HG02884 (cell line): Measurements from ENCODE around the gene EBP.
"Not testable (repeated sequence)": the region's sequence is repeated elsewhere in the genome, so short reads cannot be mapped to it uniquely, and the experiment has no call there.

Experiments used
- ATAC-seq: cut with Tn5 transposase; IDR thresholded peaks from one replicate; pipeline ENCODE4 v1.9.1; 2021; ENCODE audit warnings: mild to moderate bottlenecking, moderate library complexity; ENCODE audit not compliant: unreplicated experiment

EBP gene

GRCh38 chrX:48520976-48521352 lies 644 bp upstream of the EBP start:
- no peak for ATAC-seq

GRCh38 chrX:48522291-48522690 lies 683 bp downstream of the EBP start:
- no peak for ATAC-seq

GRCh38 chrX:48523682-48524081 lies 2.1 kb downstream of the EBP start:
- ATAC-seq: no peak

DNA sequence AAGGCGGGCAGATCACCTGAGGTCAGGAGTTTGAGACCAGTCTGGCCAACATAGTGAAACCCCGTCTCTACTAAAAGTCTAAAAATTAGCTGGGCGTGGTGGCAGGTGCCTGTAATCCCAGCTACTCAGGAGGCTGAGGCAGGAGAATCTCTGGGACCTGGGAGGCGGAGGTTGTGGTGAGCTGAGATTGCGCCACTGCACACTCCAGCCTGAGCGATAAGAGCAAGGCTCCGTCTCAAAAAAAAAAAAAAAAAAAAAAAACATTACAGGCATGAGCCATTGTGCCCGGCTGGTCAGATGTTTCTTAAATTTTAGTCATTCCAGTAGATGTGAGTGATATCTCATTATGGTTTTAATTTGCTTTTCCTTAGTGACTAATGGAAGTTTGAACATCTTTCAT lies 4.2 kb downstream of the EBP start:
- ATAC-seq: not testable (repeated sequence)

DNA sequence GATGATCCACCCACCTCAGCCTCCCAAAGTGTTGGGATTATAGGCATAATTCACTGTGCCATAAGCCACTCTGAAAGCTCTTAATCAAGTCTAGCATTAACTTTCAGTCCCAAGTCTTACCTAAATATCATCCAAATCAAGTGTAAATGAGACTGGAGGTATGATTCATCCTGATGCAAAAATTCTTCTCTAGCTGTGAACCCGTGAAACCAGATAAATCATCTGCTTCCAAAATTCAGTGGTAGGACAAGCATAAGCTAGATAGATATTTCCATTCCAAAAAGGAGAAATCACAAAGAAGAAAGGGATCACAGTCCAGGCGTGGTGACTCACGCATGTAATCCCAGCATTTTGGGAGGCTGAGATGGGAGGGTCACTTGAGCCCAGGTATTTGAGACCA lies 9.1 kb downstream of the EBP start:
- no peak for ATAC-seq

GRCh38 chrX:48531358-48531959 lies 9.9 kb downstream of the EBP start:
- no peak for ATAC-seq

DNA sequence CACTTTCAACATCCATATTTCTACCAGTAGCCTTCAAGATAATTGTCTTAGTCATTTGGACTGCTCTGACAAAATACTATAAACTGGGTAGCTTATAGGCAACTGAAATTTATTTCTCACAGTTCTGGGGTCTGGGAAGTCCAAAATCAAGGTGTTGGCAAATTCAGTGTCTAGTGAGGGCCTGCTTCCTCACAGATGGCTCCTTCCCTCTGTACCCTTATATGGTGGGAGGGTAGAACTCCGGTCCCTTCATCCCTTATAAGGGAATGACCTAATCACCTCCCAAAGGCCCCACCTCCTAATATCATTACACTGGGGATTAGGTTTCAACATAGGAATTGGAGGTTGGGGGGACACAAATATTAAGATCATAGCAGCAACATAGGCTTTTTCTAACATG lies 10.6 kb downstream of the EBP start:
- ATAC-seq: no peak

GRCh38 chrX:48533165-48533564 lies 11.6 kb downstream of the EBP start:
- ATAC-seq: no peak

GRCh38 chrX:48538641-48539344 lies 17.2 kb downstream of the EBP start:
- no peak for ATAC-seq

DNA sequence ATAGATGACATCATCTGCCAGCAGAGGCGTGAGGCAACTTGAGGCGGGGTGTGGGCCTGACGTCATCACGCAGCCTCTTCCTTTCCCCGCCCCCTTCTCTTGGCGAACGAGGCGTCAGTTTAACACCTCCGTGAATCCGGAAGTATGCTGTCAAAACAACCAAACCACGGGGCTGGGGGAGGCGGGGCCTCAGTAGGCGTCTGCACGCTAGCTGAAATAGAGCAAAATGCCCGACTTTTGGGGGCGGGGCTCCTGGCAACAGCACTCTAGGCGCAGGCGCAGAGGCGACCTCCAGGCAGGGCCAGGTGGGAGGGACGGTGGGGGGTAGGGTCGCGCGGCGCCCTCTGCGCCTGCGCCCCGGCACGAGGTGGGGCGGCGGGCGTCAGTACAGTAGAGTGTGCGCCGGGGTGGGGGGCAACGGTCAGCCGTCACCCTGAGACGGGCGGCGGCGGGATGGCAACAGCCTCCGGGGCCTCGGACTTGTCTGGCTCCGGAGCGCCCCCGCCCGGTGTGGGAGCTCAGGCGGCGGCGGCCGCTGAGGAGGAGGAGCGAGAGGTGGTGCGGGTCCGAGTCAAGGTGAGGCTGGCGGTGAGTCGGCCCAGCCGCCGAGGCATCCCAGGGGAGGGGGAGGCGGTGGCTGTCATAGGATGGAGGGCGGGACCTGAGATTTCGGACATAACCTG lies 17.9 kb downstream of the EBP start, which contains the start of gene TBC1D25:
TBC1D25 (plus strand) TSS at position 370 of the 683 bp plus-strand sequence; CDS start at position 454, 84 bp downstream.
- peak; percentile 74 for ATAC-seq

DNA sequence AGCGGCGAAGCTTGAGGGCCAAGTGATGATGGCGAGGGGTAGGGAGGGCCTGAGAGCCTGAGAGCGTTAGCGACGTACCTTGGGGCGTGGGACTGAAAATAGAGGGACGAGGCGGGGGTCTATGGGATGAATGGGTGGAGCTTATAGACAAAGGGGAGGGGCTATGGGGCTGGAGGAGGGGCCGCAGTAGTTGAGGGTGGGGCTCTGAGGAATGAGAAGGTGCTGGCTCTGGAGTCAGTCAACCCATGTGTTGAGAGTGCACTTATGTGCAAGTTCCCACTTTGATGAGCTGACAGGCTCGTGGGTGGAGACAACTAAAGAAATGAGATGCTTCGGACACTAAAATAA lies 18.4 kb downstream of the EBP start:
- peak; percentile 17 for ATAC-seq

- ATAC-seq: no peak
Measured at GRCh38 chrX:48540480-48540879, 18.9 kb downstream of the EBP start.

DNA sequence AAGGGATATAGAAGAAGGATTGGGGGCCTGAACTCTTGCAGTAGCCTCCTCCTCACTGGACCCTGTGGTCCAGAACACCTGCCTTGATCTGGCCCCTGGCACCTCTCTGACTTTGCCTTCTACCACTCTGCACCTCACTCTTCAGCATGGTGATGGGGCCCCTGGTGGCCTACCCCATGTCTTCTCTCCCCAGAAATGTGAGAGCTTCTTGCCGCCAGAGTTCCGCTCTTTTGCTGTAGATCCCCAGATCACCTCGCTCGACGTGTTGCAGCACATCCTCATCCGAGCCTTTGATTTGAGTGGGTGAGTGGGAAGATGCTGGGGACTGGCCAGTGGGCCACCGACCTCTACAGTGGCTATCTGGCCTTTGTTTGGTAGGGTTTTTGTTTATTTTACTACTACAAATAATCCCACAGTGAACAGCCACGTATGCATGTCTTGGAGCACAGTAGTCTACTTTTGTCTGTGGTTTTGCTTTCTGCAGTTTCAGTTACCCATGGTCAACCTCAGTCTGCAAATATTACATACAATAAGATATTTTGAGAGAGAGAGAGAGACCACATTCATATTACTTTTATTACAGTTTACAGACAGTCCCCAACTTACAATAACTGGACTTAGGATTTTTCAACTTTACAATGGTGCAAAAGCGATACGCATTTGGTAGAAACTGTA lies 19.7 kb downstream of the EBP start:
- no peak for ATAC-seq

DNA sequence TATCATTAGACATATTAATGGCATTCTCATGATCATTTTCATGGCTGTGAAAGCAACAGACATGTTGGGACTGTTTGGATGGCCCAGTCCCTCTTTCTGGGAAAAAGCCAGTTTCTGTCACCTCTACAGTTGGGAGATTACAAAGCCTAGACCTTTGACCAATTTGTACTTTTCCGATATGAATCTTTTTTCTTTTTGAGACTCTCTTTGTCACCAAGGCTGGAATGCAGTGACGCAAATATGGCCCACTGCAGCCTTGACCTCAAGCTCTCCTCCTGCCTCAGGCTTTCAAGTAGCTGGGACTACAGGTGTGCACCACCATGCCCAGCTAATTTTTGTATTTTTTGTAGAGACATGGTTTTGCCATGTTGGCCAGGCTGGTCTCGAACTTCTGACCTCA lies 27.3 kb downstream of the EBP start:
- no peak for ATAC-seq

- ATAC-seq: not testable (repeated sequence)
Measured at GRCh38 chrX:48555731-48556325, 34.2 kb downstream of the EBP start.

DNA sequence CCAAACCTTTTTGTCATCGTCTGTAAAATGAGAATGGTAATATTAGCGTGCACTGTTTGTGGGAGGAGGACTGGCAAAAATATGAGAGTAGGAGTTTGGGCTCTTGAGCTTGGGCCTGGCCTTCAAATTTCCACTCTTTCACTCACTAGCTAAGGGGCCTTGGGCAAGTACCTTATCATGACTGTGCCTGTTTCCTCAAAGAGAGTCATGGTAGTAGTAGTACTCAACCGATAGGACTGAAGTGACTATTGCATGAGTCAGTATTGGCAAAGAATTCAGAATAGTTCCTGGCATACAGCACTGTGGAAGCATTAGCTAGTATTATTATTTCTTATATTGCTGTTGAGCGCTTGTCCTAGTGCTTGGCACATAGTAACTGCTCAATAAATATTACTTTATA lies 36.7 kb downstream of the EBP start:
- no peak for ATAC-seq

- no peak for ATAC-seq
Measured at GRCh38 chrX:48559636-48560035, 38.0 kb downstream of the EBP start.

DNA sequence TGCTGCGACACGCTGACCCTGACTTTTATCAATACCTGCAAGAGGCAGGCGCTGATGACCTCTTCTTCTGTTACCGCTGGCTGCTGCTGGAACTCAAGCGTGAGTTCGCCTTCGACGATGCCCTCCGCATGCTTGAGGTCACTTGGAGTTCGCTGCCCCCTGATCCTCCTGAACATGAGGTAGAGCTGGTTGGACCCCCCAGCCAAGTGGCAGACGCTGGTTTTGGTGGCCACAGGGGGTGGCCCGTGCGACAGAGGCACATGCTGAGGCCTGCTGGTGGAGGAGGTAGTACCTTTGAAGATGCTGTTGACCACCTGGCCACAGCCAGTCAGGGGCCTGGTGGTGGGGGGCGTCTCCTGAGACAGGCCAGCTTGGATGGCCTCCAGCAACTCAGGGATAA lies 38.4 kb downstream of the EBP start:
- no peak for ATAC-seq

DNA sequence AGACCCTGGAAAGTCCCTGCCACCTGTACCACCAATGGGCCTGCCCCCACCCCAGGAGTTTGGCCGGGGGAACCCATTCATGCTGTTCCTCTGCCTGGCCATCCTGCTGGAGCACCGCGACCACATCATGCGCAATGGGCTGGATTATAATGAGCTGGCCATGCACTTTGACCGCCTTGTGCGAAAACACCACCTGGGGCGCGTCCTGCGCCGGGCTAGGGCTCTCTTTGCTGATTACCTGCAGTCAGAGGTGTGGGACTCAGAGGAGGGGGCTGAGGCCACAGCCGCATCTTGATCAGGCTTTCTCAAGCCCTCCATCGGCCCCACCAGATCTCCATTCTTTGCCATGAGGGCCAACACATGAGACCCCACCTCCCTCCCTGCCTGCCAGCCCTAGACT lies 39.1 kb downstream of the EBP start:
- no peak for ATAC-seq

- ATAC-seq: peak; percentile 52
Measured at GRCh38 chrX:48569958-48570357, 48.4 kb downstream of the EBP start.

- no peak for ATAC-seq
Measured at GRCh38 chrX:48573690-48574269, 52.2 kb downstream of the EBP start.
